Esophagus squamous epithelium (tissue), 5 donors: ENCODE measurements around the gene TFDP2. TPM values are rescaled to one million over a fixed set of nuclear protein-coding genes. Genes with fewer than 3 reads are reported as not detected.

Source experiments
- DNase-seq: peaks from one replicate; lab custom pipeline; 2025; lab: John Stamatoyannopoulos, UW
- H3K27ac ChIP-seq, 4 donors: fragments of 200-600 bp; sonication (generic); one replicate each; pipeline ENCODE4 v1.5.1; 2016 to 2019; ENCODE audit warnings: mild to moderate bottlenecking in 1 of 4
- H3K27me3 ChIP-seq, 4 donors: fragments of 200-600 bp; sonication (generic); 1 replicate in 3 of 4; 2 replicates in 1 of 4; pipeline versions ENCODE4 v1.5.1 to v1.6.0; 2017 to 2021; ENCODE audit warnings: antibody characterized with exemption in 1 of 4
- H3K36me3 ChIP-seq, 3 donors: fragments of 200-600 bp; sonication (generic); one replicate each; pipeline ENCODE4 v1.5.1; 2016 to 2019
- H3K4me1 ChIP-seq, 3 donors: fragments of 200-600 bp; sonication (generic); one replicate each; pipeline ENCODE4 v1.5.1; 2017 to 2019
- H3K4me3 ChIP-seq, 4 donors: fragments of 200-600 bp; sonication (generic); 1 replicate in 3 of 4; 2 replicates in 1 of 4; pipeline ENCODE4 v1.5.1; 2016 to 2019; ENCODE audit warnings: mild to moderate bottlenecking in 2 of 4, moderate library complexity in 1 of 4
- H3K9me3 ChIP-seq, 3 donors: fragments of 200-600 bp; sonication (generic); one replicate each; pipeline ENCODE4 v1.5.1; 2016 to 2019
- CTCF ChIP-seq, 6 experiments: fragments of 450-650 bp in 4 of 6; fragments of 200-600 bp in 2 of 6; sonication (generic) in 2 of 6; IDR thresholded peaks; one replicate each; pipeline ENCODE4 v1.5.1; 2016 to 2019; ENCODE audit warnings: antibody characterized with exemption in 6 of 6, mild to moderate bottlenecking in 4 of 6, moderate library complexity in 4 of 6
- POLR2A ChIP-seq, 4 donors: fragments of 450-650 bp; IDR thresholded peaks; one replicate each; pipeline ENCODE4 v1.6.1; 2017; ENCODE audit warnings: antibody characterized with exemption in 4 of 4, mild to moderate bottlenecking in 4 of 4, moderate library complexity in 3 of 4
- WGBS, 2 donors: methylation state at CpG; one replicate each; pipeline ENCODE4 v1.1.5; 2018; 5-methylcytosine and 5-hydroxymethylcytosine counted together
- intact Hi-C: fragments of 100-400 bp; cut with DNase I; formaldehyde crosslinking; loops from one replicate; pipeline ENCODE4 v1.15.0; 2022
- total RNA-seq, 4 donors: library from RNA; depleted of rRNA; stranded (reverse); fragments of >200 nt; gene quantifications; one replicate each; pipeline ENCODE4 v1.1.0, GENCODE V29; 2016
- donor health status: DM: yes; HTN: yes; CAD: no.

Gene TFDP2
- total RNA-seq, 4 donors from 2014 or later: 13.1 to 37.6 (median 18.6) TPM

- TF ChIP-seq POLR2A (IDR thresholded peaks at IDR 0.05): no peak
- TF ChIP-seq CTCF (IDR thresholded peaks at IDR 0.05): no peak
- H3K9me3 ChIP-seq: no peaks in the 10 kb centered on the region
- no peaks in the 10 kb centered on the region for H3K36me3 ChIP-seq
- intact Hi-C loops: no loop called here
- H3K4me3 ChIP-seq: no peak overlapping the region
- 35 to 46% methylated on average over 3 of the region's 3 CpGs for WGBS, 2 donors
- peaks cover 0 to 4% (median 0%) of the 10 kb centered on the region in 3 donors for H3K4me1 ChIP-seq
- no peak overlapping the region for H3K27ac ChIP-seq
- no peaks in the 10 kb centered on the region for H3K27me3 ChIP-seq
- no peak for DNase-seq
Measured at GRCh38 chr3:142120707-142121106, 28.6 kb downstream of the TFDP2 start.

GRCh38 chr3:142118911-142119310 is 30.4 kb downstream of the TFDP2 start:
- TF ChIP-seq POLR2A (IDR thresholded peaks at IDR 0.05): no peak
- TF ChIP-seq CTCF (IDR thresholded peaks at IDR 0.05): no peak

GRCh38 chr3:142117056-142117851 is 32.1 kb downstream of the TFDP2 start:
- no peaks in the 10 kb centered on the region for H3K9me3 ChIP-seq
- intact Hi-C loops: no loop called here
- DNase-seq: no peak
- TF ChIP-seq CTCF (IDR thresholded peaks at IDR 0.05) (no peak), POLR2A (IDR thresholded peaks at IDR 0.05) (no peak)
- H3K27me3 ChIP-seq: no peaks in the 10 kb centered on the region
- 65 to 69% methylated on average over 5 to 7 of the region's 8 CpGs for WGBS, 2 donors
- no peak overlapping the region for H3K4me3 ChIP-seq
- no peaks in the 10 kb centered on the region for H3K36me3 ChIP-seq
- H3K27ac ChIP-seq: no peak overlapping the region
- peaks cover 0 to 4% (median 0%) of the 10 kb centered on the region in 3 donors for H3K4me1 ChIP-seq

More at GRCh38 chr3:142118911-142119310, 30.4 kb downstream of the TFDP2 start:
- H3K9me3 ChIP-seq: no peaks in the 10 kb centered on the region
- WGBS, 2 donors: 94 to 95% methylated on average over 3 of the region's 3 CpGs
- intact Hi-C loops: no loop called here
- no peaks in the 10 kb centered on the region for H3K36me3 ChIP-seq
- H3K27ac ChIP-seq: no peak overlapping the region
- no peaks in the 10 kb centered on the region for H3K27me3 ChIP-seq
- peaks cover 0 to 4% (median 0%) of the 10 kb centered on the region in 3 donors for H3K4me1 ChIP-seq
- H3K4me3 ChIP-seq: no peak overlapping the region
- no peak for DNase-seq

GRCh38 chr3:142115867-142116668 is 33.3 kb downstream of the TFDP2 start:
- DNase-seq: no peak
- Histone ChIP-seq H3K36me3 (no peaks in the 10 kb centered on the region), H3K4me3 (no peak overlapping the region), H3K4me1 (peaks cover 0 to 4% (median 0%) of the 10 kb centered on the region in 3 donors), H3K27me3 (no peaks in the 10 kb centered on the region), H3K9me3 (no peaks in the 10 kb centered on the region), H3K27ac (no peak overlapping the region)
- TF ChIP-seq POLR2A (IDR thresholded peaks at IDR 0.05): no peak
- no peak for TF ChIP-seq CTCF (IDR thresholded peaks at IDR 0.05)
- WGBS, 2 donors: 85 to 87% methylated on average over 4 of the region's 4 CpGs
- intact Hi-C loops: no loop called here

- intact Hi-C loops: no loop called here
- no peaks in the 10 kb centered on the region for H3K36me3 ChIP-seq
- H3K4me3 ChIP-seq: no peak overlapping the region
- no peak for TF ChIP-seq POLR2A (IDR thresholded peaks at IDR 0.05)
- TF ChIP-seq CTCF (IDR thresholded peaks at IDR 0.05): no peak
- no peaks in the 10 kb centered on the region for H3K4me1 ChIP-seq
- no peak for DNase-seq
- no peak overlapping the region for H3K27ac ChIP-seq
- WGBS, 2 donors: 38 to 52% methylated on average over 1 of the region's 1 CpG
- no peaks in the 10 kb centered on the region for H3K27me3 ChIP-seq
- H3K9me3 ChIP-seq: no peaks in the 10 kb centered on the region
Measured at GRCh38 chr3:142112601-142113000, 36.7 kb downstream of the TFDP2 start.
